ENCODE measurements around the gene LIPC. TPM values are rescaled to one million over a fixed set of nuclear protein-coding genes. Genes with fewer than 3 reads are reported as not detected.

The LIPC gene
- total RNA-seq, 1 donor from 2014 or later, result 1.0 TPM

DNA sequence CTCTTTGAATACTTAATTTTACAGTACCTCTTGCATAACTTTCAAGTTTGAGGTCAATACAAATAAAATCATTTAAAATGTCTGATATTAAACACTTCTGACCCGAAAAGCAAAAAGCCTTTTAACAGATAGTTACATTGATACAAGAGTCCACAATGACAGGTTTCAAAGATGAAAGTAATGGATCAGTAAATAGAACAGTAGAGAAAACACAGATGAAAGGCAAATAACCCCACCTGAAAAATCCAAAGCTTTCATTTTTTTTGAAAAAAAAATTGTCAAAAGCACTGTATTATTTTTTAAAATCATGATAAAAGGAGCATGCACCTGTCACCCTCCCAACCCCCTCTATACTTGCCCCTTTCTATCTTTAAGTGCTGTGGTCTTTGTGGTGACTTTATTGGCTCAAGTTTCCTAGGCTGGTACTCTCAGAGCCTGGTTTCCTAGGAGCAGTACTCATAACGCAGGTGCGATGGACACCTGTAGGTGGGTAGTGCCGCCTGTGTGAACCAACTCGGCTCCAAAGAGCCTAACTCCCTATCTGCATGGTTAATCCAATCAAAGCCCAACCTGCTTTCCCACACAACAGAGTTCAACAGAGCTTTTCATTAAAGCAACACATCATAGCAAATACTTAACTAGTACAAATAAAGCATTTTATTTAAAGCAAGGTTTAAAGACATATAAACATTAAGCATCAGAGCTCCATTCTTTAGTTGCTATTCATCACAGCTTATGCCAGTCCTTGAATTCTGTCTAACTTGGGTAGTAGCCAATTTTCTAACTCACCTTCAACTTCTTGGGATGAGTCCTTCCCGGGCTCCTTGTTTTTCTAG, 32.2 kb downstream of the LIPC start:
- Histone ChIP-seq H3K27ac (no peak overlapping the region), H3K27me3 (ENCODE audit: low read depth) (no peaks in the 10 kb centered on the region), H3K9me3 (no peaks in the 10 kb centered on the region), H3K4me1 (peaks cover 13% of the 10 kb centered on the region), H3K4me3 (no peak overlapping the region), H3K36me3 (no peaks in the 10 kb centered on the region)
- no peak for DNase-seq
- intact Hi-C loops (cut with DNase I), result no loop called here
- TF ChIP-seq, protein P1, sequence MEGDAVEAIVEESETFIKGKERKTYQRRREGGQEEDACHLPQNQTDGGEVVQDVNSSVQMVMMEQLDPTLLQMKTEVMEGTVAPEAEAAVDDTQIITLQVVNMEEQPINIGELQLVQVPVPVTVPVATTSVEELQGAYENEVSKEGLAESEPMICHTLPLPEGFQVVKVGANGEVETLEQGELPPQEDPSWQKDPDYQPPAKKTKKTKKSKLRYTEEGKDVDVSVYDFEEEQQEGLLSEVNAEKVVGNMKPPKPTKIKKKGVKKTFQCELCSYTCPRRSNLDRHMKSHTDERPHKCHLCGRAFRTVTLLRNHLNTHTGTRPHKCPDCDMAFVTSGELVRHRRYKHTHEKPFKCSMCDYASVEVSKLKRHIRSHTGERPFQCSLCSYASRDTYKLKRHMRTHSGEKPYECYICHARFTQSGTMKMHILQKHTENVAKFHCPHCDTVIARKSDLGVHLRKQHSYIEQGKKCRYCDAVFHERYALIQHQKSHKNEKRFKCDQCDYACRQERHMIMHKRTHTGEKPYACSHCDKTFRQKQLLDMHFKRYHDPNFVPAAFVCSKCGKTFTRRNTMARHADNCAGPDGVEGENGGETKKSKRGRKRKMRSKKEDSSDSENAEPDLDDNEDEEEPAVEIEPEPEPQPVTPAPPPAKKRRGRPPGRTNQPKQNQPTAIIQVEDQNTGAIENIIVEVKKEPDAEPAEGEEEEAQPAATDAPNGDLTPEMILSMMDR (IDR thresholded peaks at IDR 0.05), result no peak
- no peak for ATAC-seq

DNA sequence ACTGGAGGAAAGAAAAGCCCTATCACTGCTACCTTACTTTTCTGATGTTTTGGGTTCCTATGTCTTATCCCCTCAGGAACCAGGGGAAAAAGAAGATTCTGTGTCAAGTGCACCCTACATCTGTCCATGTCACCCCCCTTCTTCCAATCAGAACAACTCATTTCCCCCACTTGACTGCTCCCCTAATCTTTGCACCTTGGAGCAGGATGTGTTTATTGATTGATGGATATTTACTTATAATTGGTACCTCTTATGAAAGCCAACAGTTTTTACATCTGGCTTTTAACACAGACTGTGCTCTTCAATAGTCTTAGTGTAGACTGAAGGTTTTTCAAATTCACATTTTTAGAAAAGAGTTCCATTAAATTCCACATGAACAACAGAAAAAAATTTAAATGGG, 33.3 kb downstream of the LIPC start:
- ATAC-seq, result no peak
- no peak overlapping the region for H3K27ac ChIP-seq
- TF ChIP-seq, protein P1 (IDR thresholded peaks at IDR 0.05), result no peak
- no peaks in the 10 kb centered on the region for H3K36me3 ChIP-seq
- H3K27me3 ChIP-seq (ENCODE audit: low read depth), result no peaks in the 10 kb centered on the region
- intact Hi-C loops (cut with DNase I), result no loop called here
- no peak for DNase-seq
- peaks cover 3% of the 10 kb centered on the region for H3K4me1 ChIP-seq
- H3K4me3 ChIP-seq, result no peak overlapping the region
- no peaks in the 10 kb centered on the region for H3K9me3 ChIP-seq

DNA sequence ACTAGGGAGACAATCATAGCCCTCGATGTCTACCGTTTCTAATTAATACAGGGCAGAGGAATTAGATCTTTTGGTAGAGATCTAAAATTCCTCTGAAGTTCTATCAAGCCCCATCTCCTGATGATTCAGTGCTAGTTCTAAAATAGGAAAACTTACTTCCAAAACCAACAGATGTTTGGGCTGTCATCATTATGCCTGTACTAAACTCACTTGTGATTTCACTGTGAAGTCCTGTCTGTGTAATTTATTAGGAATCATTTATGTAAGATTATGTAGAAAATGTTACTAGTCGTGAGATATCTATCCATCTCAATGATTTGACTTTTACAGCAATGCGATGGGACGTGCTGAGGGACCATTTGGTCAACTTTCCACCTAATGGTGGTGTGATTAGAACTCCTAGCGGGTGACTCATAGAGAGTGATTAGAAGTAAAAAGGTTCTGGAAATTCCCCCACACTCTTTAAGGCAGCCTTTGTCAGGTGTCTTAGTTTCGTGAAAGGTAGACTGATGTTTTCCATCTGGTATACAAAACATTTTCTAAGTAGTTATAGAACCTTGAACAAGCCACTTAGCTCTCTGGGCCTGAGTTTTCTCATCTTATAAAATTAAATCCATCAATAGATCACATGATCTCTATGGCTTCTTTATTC, 34.2 kb downstream of the LIPC start:
- Histone ChIP-seq H3K4me3 (no peak overlapping the region), H3K9me3 (no peaks in the 10 kb centered on the region), H3K4me1 (peaks cover 7% of the 10 kb centered on the region), H3K27me3 (ENCODE audit: low read depth) (no peaks in the 10 kb centered on the region), H3K36me3 (no peaks in the 10 kb centered on the region), H3K27ac (no peak overlapping the region)
- no peak for ATAC-seq
- DNase-seq, result no peak
- TF ChIP-seq, protein P1 (IDR thresholded peaks at IDR 0.05), result no peak
- intact Hi-C loops (cut with DNase I), result no loop called here

DNA sequence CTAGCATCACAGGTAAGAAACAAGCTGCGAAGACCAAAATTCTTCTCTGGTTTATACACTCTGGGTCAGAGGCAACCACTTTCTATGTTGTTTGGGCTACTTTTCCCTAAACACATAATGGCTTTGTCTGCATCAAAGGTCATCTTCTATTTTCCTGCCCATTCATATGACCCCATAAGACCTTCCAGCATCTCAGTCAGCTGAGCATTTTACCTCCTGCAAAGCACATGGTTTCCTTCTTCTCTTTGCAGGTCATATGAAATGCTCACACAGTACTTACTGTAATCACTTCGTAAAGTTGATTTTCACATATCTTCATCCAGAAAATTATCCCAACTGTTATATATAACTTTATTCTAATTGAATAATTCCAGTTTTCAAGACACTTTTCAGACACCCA, 34.8 kb downstream of the LIPC start:
- DNase-seq, result no peak
- H3K4me1 ChIP-seq, result peaks cover 7% of the 10 kb centered on the region
- no peaks in the 10 kb centered on the region for H3K27me3 ChIP-seq (ENCODE audit: low read depth)
- no peaks in the 10 kb centered on the region for H3K9me3 ChIP-seq
- intact Hi-C loops (cut with DNase I), result no loop called here
- TF ChIP-seq, protein P1 (IDR thresholded peaks at IDR 0.05), result no peak
- no peak for ATAC-seq
- H3K36me3 ChIP-seq, result no peaks in the 10 kb centered on the region
- H3K27ac ChIP-seq, result no peak overlapping the region
- no peak overlapping the region for H3K4me3 ChIP-seq

DNA sequence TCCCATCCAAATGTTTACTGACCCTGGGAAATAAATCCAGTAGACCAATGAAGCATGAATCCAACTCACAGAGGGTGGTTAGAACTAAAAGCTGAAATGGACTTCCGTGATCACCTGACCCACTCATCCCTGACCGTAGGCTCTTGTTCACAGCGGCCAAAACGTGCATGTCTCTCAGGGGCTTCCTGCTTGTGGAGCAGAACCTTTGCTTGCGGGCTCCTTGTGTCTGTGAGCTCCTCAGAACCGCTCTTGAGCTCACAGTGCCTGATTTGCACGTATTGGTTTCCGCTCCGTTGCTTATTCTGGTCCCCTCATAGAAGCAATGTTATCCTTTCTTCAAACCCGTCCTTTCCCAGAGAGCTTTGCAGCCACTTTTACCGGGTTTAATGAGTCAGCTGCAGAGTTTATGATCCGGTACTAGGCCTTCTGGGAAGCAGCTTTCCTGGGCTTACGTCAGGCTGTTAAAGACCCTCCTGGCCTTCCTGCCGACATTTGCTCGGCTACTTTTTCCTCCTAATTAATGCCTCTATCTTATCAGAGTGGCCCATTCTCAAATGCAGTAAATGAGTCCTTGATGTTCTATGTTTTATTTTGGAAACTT, 35.4 kb downstream of the LIPC start:
- H3K27me3 ChIP-seq (ENCODE audit: low read depth), result no peaks in the 10 kb centered on the region
- H3K4me1 ChIP-seq, result peaks cover 7% of the 10 kb centered on the region
- ATAC-seq, result no peak
- H3K9me3 ChIP-seq, result no peaks in the 10 kb centered on the region
- DNase-seq, result no peak
- intact Hi-C loops (cut with DNase I), result no loop called here
- no peak overlapping the region for H3K27ac ChIP-seq
- TF ChIP-seq, protein P1 (IDR thresholded peaks at IDR 0.05), result no peak
- H3K36me3 ChIP-seq, result no peaks in the 10 kb centered on the region
- H3K4me3 ChIP-seq, result no peak overlapping the region
